Limb (tissue), 2 donors: ENCODE data around the gene CCDC110.

Experiments used
- DNase-seq, 2 donors: peaks; one replicate each; pipeline ENCODE4 v3.0.0-alpha.2; 2016; ENCODE audit errors: extremely low spot score in 2 of 2

Gene CCDC110

GRCh38 chr4:185473247-185473646 is 1.7 kb upstream of the CCDC110 start:
- no peak for DNase-seq

- DNase-seq: no peak
These were observed 590 bp upstream of the CCDC110 start for GRCh38 chr4:185472103-185472542.

- peak in 1 of 2 donors; percentile 69 for DNase-seq
These were observed 885 bp downstream of the CCDC110 start for GRCh38 chr4:185470501-185471195.

- DNase-seq: peak in 1 of 2 donors; percentile 38
These were observed 1.9 kb downstream of the CCDC110 start for GRCh38 chr4:185469580-185470154.

GRCh38 chr4:185468999-185469398 is 2.5 kb downstream of the CCDC110 start:
- no peak for DNase-seq

- DNase-seq: no peak
These were observed 3.5 kb downstream of the CCDC110 start for GRCh38 chr4:185467991-185468390.

- no peak for DNase-seq
These were observed 4.4 kb downstream of the CCDC110 start for GRCh38 chr4:185467101-185467500.

GRCh38 chr4:185465707-185466106 is 5.8 kb downstream of the CCDC110 start:
- DNase-seq: no peak

GRCh38 chr4:185464887-185465286 is 6.6 kb downstream of the CCDC110 start:
- DNase-seq: no peak

- DNase-seq: no peak
These were observed 7.3 kb downstream of the CCDC110 start for GRCh38 chr4:185464183-185464582.

GRCh38 chr4:185463541-185463940 is 8.0 kb downstream of the CCDC110 start:
- no peak for DNase-seq

- DNase-seq: no peak
These were observed 10.0 kb downstream of the CCDC110 start for GRCh38 chr4:185461565-185461964.

- no peak for DNase-seq
These were observed 14.4 kb downstream of the CCDC110 start for GRCh38 chr4:185457136-185457535.

- no peak for DNase-seq
These were observed 15.4 kb downstream of the CCDC110 start for GRCh38 chr4:185456131-185456530.

GRCh38 chr4:185445209-185445608 is 26.3 kb downstream of the CCDC110 start:
- no peak for DNase-seq

- DNase-seq: no peak
These were observed 30.1 kb downstream of the CCDC110 start for GRCh38 chr4:185441479-185441878.

GRCh38 chr4:185437809-185438208 is 33.7 kb downstream of the CCDC110 start:
- no peak for DNase-seq

GRCh38 chr4:185435466-185435865 is 36.1 kb downstream of the CCDC110 start:
- no peak for DNase-seq

- DNase-seq: no peak
These were observed 41.9 kb downstream of the CCDC110 start for GRCh38 chr4:185429660-185430059.

- no peak for DNase-seq
These were observed 44.4 kb downstream of the CCDC110 start for GRCh38 chr4:185426960-185427688.

GRCh38 chr4:185425647-185426352 is 45.7 kb downstream of the CCDC110 start, which contains the start of gene UFSP2:
Gene UFSP2 (minus strand): TSS chr4:185425964. CDS start chr4:185425868, 96 bp downstream.
- DNase-seq: peak; percentile 94 to 97
